CD4-positive, alpha-beta T cell treated with Interleukin-15 for 1 hour (primary cell): ENCODE data around the gene CRB2.

Source experiments
- DNase-seq: peaks from one replicate; pipeline ENCODE4 v3.0.0-alpha.2; 2020

The CRB2 gene

GRCh38 chr9:123424552-123425225 lies 68.7 kb downstream of the CRB2 start:
- DNase-seq, result no peak

- DNase-seq, result no peak
These were observed 69.3 kb downstream of the CRB2 start for GRCh38 chr9:123425261-123425821.

- DNase-seq, result no peak
These were observed 69.9 kb downstream of the CRB2 start for GRCh38 chr9:123425836-123426365.

GRCh38 chr9:123426406-123426805 lies 70.4 kb downstream of the CRB2 start:
- DNase-seq, result no peak
